Activated T-helper 1 cell treated with Interleukin-2 at 50 U/mL for 16 hours (primary cell): ENCODE results near the gene BCS1L.

ENCODE experiments used
- DNase-seq: peaks from one replicate; pipeline ENCODE4 v3.0.0-alpha.2; 2020; ENCODE audit warnings: low read depth

The BCS1L gene, protein sequence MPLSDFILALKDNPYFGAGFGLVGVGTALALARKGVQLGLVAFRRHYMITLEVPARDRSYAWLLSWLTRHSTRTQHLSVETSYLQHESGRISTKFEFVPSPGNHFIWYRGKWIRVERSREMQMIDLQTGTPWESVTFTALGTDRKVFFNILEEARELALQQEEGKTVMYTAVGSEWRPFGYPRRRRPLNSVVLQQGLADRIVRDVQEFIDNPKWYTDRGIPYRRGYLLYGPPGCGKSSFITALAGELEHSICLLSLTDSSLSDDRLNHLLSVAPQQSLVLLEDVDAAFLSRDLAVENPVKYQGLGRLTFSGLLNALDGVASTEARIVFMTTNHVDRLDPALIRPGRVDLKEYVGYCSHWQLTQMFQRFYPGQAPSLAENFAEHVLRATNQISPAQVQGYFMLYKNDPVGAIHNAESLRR

DNA sequence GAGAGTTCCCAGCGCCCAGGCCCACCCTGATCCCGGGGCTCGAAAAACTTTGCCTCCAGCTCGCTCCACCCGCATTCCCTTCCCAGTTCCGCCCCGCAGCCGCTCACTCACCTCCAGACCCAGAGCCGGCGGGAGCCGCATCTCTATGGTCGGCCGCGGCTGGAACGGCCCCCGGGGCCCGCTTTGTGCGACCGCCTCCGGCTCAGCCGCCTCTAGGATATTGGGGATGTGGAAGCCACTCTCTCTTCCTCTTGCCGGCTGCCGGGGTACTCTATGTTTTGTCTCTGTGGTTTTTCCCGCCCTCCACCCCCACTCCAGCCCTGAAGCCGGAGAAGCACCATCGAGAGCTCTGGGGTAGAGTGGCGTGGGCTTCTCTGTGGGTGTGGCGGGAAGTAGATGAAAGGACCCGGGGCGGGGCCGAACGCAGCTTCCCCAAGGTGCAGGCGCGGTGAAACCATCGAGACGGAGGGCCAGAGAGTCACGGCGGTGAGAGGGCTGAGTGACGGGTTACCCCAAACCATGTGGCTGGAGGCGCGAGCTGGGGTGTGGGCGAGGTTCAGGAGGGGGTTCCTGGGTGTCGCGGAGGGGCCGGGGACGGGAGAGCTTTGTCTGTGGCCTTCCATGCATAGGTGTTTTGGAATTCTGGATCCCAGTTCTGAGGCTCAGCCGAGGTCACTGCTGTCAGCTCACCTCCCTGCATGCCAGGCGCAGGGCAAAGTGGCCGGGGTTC, at the start of gene BCS1L, which contains the start of gene ZNF142:
TSS of gene BCS1L (plus strand) at position 426 of the 730 bp plus-strand sequence. CDS start 1,305 bp downstream, outside the sequence.
TSS of gene ZNF142 (minus strand) at position 366 of the 730 bp plus-strand sequence. CDS start 3,194 bp downstream, outside the sequence.
- DNase-seq: peak; percentile 86

GRCh38 chr2:218615868-218616315, 43.6 kb upstream of the BCS1L start:
- DNase-seq: no peak

DNA sequence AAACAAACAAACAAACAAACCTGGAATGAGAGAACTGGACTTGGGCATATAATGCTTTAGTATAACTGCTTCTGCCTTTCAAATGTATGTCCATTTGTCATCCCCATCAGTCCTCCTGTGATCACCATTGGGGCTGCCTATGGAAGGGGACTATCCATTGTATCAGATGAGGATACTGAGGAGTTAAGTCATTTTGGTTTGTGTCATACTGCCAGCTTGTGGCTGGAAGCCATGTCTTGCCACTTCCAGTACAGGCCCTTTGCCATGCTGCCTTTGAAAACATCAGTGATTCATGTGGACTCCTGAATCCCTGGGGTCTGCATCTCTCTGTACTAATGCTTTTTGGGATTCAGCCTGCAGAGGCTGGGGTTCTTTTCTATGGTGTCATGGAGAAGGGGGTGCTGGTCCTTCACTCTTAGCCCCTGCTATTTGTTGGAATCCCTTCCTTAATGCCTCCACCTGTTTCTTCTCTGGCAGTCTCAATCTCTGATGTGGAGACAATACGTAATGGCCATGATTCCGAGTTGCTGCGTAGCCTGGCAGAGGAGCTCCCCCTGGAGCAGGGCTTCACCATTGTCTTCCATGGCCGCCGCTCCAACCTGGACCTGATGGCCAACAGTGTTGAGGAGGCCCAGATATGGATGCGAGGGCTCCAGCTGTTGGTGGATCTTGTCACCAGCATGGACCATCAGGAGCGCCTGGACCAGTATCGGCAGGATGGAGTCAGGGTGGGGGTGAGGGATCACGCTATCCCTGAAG, 41.2 kb upstream of the BCS1L start:
- DNase-seq: no peak

DNA sequence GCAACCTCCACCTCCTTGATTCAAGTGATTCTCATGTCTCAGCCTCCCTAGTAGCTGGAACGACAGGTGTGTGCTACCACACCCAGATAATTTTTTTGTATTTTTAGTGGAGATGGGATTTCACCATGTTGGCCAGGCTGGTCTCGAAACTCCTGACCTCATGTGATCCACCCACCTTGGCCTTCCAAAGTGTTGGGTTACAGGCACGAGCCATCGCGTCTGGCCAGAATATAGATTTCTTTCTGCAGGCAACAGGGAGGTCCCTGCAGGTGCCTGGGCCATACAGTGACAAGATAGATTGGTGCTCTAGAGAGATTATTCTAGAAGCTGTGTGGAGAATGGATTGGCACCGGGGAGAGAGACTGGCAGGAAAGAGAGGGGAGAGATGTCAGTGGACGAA, 38.5 kb upstream of the BCS1L start:
- DNase-seq: no peak

- no peak for DNase-seq
Measured at GRCh38 chr2:218622606-218623365, 36.7 kb upstream of the BCS1L start.

DNA sequence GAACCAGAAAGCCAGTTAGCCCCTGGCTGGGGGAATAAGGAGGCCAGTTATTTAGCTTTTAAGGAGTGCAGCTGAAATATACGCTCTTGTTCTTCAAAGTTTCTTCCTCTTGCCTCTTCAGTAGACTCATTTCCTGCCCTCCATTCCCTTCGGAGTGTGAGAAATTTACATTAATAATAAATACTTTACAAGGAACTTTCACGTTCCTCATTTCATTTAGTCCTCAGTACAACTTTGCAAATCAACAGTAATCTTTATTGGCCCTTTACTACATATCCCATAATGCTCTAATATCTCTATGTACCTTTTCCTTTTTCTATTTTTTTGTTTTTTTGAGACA, 36.1 kb upstream of the BCS1L start:
- no peak for DNase-seq

DNA sequence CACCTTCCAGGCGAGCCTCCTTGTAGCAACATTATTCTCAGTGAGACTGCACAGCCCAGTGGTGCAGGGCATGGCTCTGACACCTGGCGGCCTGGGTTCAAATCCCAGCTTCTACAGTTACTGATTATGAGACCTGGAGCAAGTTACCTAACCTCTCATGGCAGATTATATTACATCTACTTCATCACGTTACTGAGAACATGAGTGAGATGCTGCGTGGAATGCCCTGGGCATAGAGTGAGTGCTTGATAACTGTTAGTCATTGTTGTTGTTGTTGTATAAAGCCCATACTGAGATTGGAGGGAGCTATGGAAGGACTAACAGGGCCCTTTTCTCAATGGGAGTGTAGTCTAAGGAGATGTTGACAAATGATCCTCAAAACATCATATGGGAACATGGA, 33.1 kb upstream of the BCS1L start:
- no peak for DNase-seq

DNA sequence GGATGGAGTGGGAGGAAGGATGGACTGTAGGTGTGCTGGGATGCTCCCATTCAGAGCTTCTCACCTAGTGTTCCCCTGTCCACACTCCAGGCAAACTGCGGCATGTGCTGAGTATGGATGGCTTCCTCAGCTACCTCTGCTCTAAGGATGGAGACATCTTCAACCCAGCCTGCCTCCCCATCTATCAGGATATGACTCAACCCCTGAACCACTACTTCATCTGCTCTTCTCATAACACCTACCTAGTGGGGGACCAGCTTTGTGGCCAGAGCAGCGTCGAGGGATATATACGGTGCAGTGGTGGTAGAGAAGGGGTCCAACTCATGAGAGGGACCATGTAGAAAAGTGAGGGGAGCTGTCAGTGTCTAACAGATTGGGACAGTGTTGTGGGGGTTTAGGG, 31.5 kb upstream of the BCS1L start:
- DNase-seq: no peak

GRCh38 chr2:218631837-218632236, 27.6 kb upstream of the BCS1L start:
- no peak for DNase-seq

DNA sequence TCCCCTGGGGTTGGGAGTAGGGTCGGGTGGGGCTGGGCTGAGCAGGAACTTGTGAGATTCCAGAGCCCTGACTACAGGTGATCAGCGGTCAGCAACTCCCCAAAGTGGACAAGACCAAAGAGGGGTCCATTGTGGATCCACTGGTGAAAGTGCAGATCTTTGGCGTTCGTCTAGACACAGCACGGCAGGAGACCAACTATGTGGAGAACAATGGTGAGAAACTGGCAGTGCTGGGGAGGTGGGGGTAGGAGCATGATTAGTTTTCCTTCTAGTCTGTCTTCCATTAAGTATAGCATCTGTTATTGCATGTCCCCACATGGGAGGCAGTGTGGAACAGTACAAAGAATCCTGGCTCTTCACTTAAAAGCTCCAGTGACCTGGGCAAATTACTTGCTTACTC, 23.8 kb upstream of the BCS1L start:
- no peak for DNase-seq

- no peak for DNase-seq
Measured at GRCh38 chr2:218638372-218638771, 21.1 kb upstream of the BCS1L start.

DNA sequence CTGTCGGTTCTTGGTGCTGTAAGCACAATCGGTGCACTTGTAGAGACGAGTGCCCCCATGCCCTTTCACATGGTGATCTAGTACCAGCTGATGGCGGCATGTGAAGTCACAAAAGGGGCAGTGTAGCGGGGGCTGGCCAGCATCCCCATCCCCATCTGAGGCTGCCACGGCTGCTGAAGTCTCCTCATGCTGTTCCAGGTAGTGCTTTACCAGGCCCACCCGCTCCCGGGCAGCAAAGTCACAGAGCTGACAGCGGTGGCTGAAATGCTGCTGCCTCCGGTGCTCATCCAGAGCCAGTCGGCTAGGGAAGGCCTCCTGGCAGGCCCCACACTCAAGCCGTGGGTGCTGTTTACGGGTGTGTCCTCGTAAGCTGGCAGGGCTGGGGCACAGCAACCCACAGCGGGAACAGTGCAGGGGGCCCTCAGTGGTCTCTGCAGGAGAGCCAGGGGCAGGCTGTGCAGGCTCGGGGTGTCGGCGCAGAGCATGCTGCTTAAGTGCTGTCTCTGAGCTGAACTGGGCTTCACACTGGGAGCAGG, 17.3 kb upstream of the BCS1L start:
- DNase-seq: no peak

- DNase-seq: no peak
Measured at GRCh38 chr2:218642786-218643185, 16.7 kb upstream of the BCS1L start.

GRCh38 chr2:218643751-218644310, 15.7 kb upstream of the BCS1L start:
- DNase-seq: no peak

- no peak for DNase-seq
Measured at GRCh38 chr2:218644721-218645120, 14.8 kb upstream of the BCS1L start.

DNA sequence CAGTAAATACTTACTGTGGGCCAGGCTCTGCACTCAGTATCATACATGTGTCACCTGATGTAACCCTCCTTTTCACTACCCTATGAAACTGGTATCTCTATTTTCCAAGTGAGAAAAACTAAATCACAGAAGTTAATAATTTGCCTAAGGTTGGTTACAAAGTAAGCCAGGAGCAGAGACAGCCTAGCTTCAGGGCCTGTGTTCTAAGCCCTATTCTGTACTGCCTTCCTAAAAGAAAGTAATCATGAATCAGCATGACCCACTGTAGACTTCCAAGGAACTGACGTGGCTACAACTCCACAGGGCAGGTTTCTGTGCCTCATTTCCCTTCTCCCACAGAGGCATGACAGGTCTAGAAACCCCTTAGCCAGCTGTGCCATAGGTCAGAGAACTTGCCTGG, 14.4 kb upstream of the BCS1L start:
- no peak for DNase-seq

- peak; percentile 14 for DNase-seq
Measured at GRCh38 chr2:218648088-218648786, 11.2 kb upstream of the BCS1L start.

DNA sequence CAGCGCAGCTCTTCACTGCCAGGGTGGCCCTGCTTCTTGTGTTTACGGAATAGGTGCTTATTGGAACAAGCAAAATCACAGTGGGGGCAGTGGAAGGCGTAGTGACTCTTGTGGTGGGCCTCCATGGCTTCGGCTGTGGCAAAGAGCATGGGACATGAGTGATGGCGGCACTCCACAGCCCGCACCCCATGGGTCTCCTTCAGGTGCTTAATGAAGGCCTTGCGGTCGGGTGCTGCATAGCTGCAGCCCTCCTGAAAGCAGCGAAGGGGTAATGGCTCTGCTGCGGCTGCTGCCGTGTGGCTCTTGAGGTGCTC, 10.7 kb upstream of the BCS1L start:
- DNase-seq: no peak

DNA sequence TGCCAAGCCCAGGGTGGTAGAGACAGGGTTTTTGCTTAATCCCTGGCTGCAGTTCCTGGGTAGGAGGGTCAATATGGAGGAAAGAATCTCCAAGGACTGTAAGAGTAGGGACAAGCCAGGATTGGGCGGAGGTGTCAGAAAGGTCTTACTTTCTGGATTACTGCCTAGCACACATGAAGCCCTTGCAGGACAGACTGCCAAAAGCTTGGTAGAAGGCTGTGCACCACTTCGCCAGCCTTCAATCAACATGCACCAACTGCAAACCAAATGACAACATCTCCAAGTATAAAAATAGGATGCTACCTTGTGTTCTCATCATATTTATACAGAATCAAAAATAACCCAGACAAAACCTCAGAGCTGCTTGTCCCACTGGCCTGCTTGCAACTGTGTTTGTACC, 3.7 kb upstream of the BCS1L start:
- DNase-seq: no peak

GRCh38 chr2:218658671-218659257, 719 bp upstream of the BCS1L start:
- peak; percentile 7 for DNase-seq
